IMR-90 (cell line): Measurements from ENCODE around the gene HRH1. TPM values are rescaled to one million over a fixed set of nuclear protein-coding genes. Genes with fewer than 3 reads are reported as not detected.
A peak's percentile ranks its signal among the peaks of the same experiment; 100 is the strongest.

ENCODE experiments used
- ATAC-seq: fragments of 200-7000 bp; cut with Tn5 transposase; 2 replicates; pipeline ENCODE4 v1.9.1; 2020; ENCODE audit warnings: low read depth, mild to moderate bottlenecking, moderate library complexity
- BruUV-seq: library from RNA; stranded (reverse); fragments of 400-500 nt; replicated peaks from 2 replicates; lab custom pipeline; 2021; lab: Mats Ljungman, UMichigan
- CTCF ChIA-PET: fragments of 300-600 bp; formaldehyde crosslinking; extraction: SDS; loops from one replicate; lab custom pipeline; 2021; ENCODE audit warnings: antibody characterized with exemption; lab: Yijun Ruan, JAX
- POLR2A ChIA-PET: fragments of 300-600 bp; sonication (Branson Sonifier 250); formaldehyde crosslinking; loops from one replicate; lab custom pipeline; 2022; ENCODE audit warnings: antibody characterized with exemption; ENCODE audit not compliant: unreplicated experiment; lab: Charles Lee
- DNase-seq: peaks from one replicate; pipeline ENCODE4 v3.0.0; 2013
- H2AFZ ChIP-seq: replicated peaks from 2 replicates; pipeline ENCODE3; 2013; ENCODE audit warnings: low read length, mild to moderate bottlenecking; ENCODE audit not compliant: poor library complexity
- H2AK5ac ChIP-seq: 2 replicates; pipeline ENCODE4 v1.6.1; 2013; ENCODE audit warnings: low read depth, low read length, inconsistent platforms
- H2AK9ac ChIP-seq: replicated peaks from 2 replicates; pipeline ENCODE3; 2013; ENCODE audit warnings: mild to moderate bottlenecking, low read depth, low read length, moderate library complexity; ENCODE audit not compliant: poor library complexity
- H2BK120ac ChIP-seq: 2 replicates; pipeline ENCODE4 v1.6.1; 2013; ENCODE audit warnings: low read depth, low read length, inconsistent platforms
- H2BK15ac ChIP-seq: 3 replicates; pipeline ENCODE4 v1.6.1; 2013; ENCODE audit warnings: low read depth, low read length, inconsistent platforms
- H2BK20ac ChIP-seq: 2 replicates; pipeline ENCODE4 v1.6.1; 2013; ENCODE audit warnings: low read depth, mild to moderate bottlenecking, inconsistent platforms, low read length, moderate library complexity
- H2BK5ac ChIP-seq: 2 replicates; pipeline ENCODE4 v1.6.1; 2013; ENCODE audit warnings: mild to moderate bottlenecking, low read depth, low read length, inconsistent platforms; ENCODE audit not compliant: poor library complexity, severe bottlenecking
- H3K14ac ChIP-seq: replicated peaks from 2 replicates; pipeline ENCODE4 v1.6.1; 2013; ENCODE audit warnings: low read depth, low read length, inconsistent platforms
- H3K18ac ChIP-seq: 2 replicates; pipeline ENCODE4 v1.6.1; 2013; ENCODE audit warnings: low read depth, low read length, control low read depth
- H3K23ac ChIP-seq: 2 replicates; pipeline ENCODE4 v1.6.1; 2013; ENCODE audit warnings: low read depth, low read length, inconsistent platforms
- H3K27ac ChIP-seq: 2 replicates; pipeline ENCODE4 v1.5.1; 2013; ENCODE audit warnings: mild to moderate bottlenecking, control low read depth, low read length; ENCODE audit not compliant: insufficient read depth
- H3K27me3 ChIP-seq: 2 replicates; pipeline ENCODE4 v1.6.1; 2013; ENCODE audit warnings: low read length; ENCODE audit not compliant: control insufficient read depth, insufficient read depth
- H3K36me3 ChIP-seq: 2 replicates; pipeline ENCODE4 v1.6.1; 2013; ENCODE audit warnings: low read length, mixed read lengths; ENCODE audit not compliant: control insufficient read depth, insufficient read depth
- H3K4ac ChIP-seq: 2 replicates; pipeline ENCODE4 v1.6.1; 2013; ENCODE audit warnings: low read depth, low read length, inconsistent platforms
- H3K4me1 ChIP-seq: 2 replicates; pipeline ENCODE4 v1.6.1; 2013; ENCODE audit warnings: low read length, mixed read lengths; ENCODE audit not compliant: control insufficient read depth, insufficient read depth
- H3K4me2 ChIP-seq: 2 replicates; pipeline ENCODE4 v1.6.1; 2013; ENCODE audit warnings: low read depth, mild to moderate bottlenecking, control low read depth, low read length, moderate library complexity
- H3K4me3 ChIP-seq: 2 replicates; pipeline ENCODE4 v1.5.1; 2013; ENCODE audit warnings: low read depth, mild to moderate bottlenecking, control low read depth, low read length, moderate library complexity; ENCODE audit not compliant: insufficient read depth
- H3K56ac ChIP-seq: 2 replicates; pipeline ENCODE4 v1.6.1; 2013; ENCODE audit warnings: low read length, inconsistent platforms; ENCODE audit not compliant: insufficient read depth; ENCODE audit errors: extremely low read depth
- H3K79me1 ChIP-seq, 2 experiments: 2 replicates each; pipeline ENCODE4 v1.6.1; 2013; ENCODE audit warnings: low read length in 2 of 2, inconsistent platforms in 1 of 2, low read depth in 1 of 2
- H3K9ac ChIP-seq: 2 replicates; pipeline ENCODE4 v1.6.1; 2013; ENCODE audit warnings: low read depth, low read length, control low read depth
- H3K9me1 ChIP-seq: 2 replicates; pipeline ENCODE4 v1.6.1; 2013; ENCODE audit warnings: low read length, inconsistent platforms; ENCODE audit not compliant: insufficient read depth
- H3K9me3 ChIP-seq: 2 replicates; pipeline ENCODE4 v1.6.1; 2013; ENCODE audit warnings: low read length; ENCODE audit not compliant: control insufficient read depth, insufficient read depth
- H4K20me1 ChIP-seq: 2 replicates; pipeline ENCODE4 v1.6.1; 2013; ENCODE audit warnings: low read length, inconsistent platforms; ENCODE audit not compliant: insufficient read depth
- H4K5ac ChIP-seq: 2 replicates; pipeline ENCODE4 v1.6.1; 2013; ENCODE audit warnings: mild to moderate bottlenecking, low read depth, low read length, control low read depth
- H4K8ac ChIP-seq, 2 experiments: 2 replicates each; pipeline ENCODE4 v1.6.1; 2013; ENCODE audit warnings: low read depth in 2 of 2, low read length in 2 of 2, control low read depth in 1 of 2, inconsistent platforms in 1 of 2
- H4K91ac ChIP-seq: 2 replicates; pipeline ENCODE4 v1.6.1; 2013; ENCODE audit warnings: low read depth, low read length, inconsistent platforms; ENCODE audit not compliant: insufficient read depth
- CEBPB ChIP-seq: IDR thresholded peaks from 2 replicates; pipeline ENCODE4 v1.6.1; 2012; ENCODE audit warnings: low read depth, low read length, improper control_type of control experiment
- FOS ChIP-seq: fragments of 150-350 bp; IDR thresholded peaks from 2 replicates; pipeline ENCODE4 v1.6.1; 2016; ENCODE audit warnings: low read depth, low read length
- MAFK ChIP-seq: IDR thresholded peaks from 2 replicates; pipeline ENCODE4 v1.6.1; 2012; ENCODE audit warnings: low read depth, low read length, improper control_type of control experiment
- MAZ ChIP-seq: IDR thresholded peaks from 2 replicates; pipeline ENCODE4 v1.6.1; 2012; ENCODE audit warnings: low read depth, mild to moderate bottlenecking, low read length, improper control_type of control experiment, moderate library complexity, borderline replicate concordance
- MXI1 ChIP-seq: IDR thresholded peaks from 2 replicates; pipeline ENCODE4 v1.6.1; 2012; ENCODE audit warnings: low read depth, mild to moderate bottlenecking, low read length, moderate library complexity, borderline replicate concordance
- POLR2A ChIP-seq: IDR thresholded peaks from 2 replicates; pipeline ENCODE4 v1.6.1; 2012; ENCODE audit warnings: mild to moderate bottlenecking, low read depth, low read length
- RCOR1 ChIP-seq: IDR thresholded peaks from 2 replicates; pipeline ENCODE4 v1.6.1; 2012; ENCODE audit warnings: mild to moderate bottlenecking, low read length, improper control_type of control experiment; ENCODE audit not compliant: insufficient replicate concordance
- WGBS, 2 experiments: methylation state at CpG; one replicate each; pipeline versions ENCODE4 v1.1.5 to v1.1.7; 2013; ENCODE audit warnings: missing lambda C conversion rate in 2 of 2; ENCODE audit not compliant: insufficient read length in 1 of 2; ENCODE audit errors: extremely low coverage in 2 of 2; 5-methylcytosine and 5-hydroxymethylcytosine counted together
- dilution Hi-C: fragments of 300-500 bp; cut with HindIII; formaldehyde crosslinking; loops from one replicate; pipeline ENCODE4 v1.14.3; 2018; ENCODE audit warnings: low sequenced_read_pairs; ENCODE audit not compliant: unreplicated experiment
- in situ Hi-C: fragments of 300-500 bp; cut with MboI; formaldehyde crosslinking; loops from 3 replicates; pipeline ENCODE4 v1.14.3; 2019; ENCODE audit warnings: low sequenced_read_pairs, inconsistent platforms, mixed read lengths
- intact Hi-C: fragments of 100-400 bp; cut with micrococcal nuclease; formaldehyde crosslinking; loops from 2 replicates; pipeline ENCODE4 v1.10.0; 2022
- polyA plus RNA-seq, 3 experiments: library from polyadenylated mRNA; depleted of rRNA; stranded (reverse); fragments of >200 nt; gene quantifications; 2 replicates each; pipeline ENCODE4 v1.2.3, GENCODE V29; 2012; ENCODE audit warnings: low replicate concordance in 1 of 3
- total RNA-seq: library from RNA; depleted of rRNA; stranded (reverse); fragments of >200 nt; gene quantifications from 2 replicates; pipeline ENCODE4 v1.2.3, GENCODE V29; 2012
- TF ChIP-seq, protein P1 (sequence below): conservative IDR thresholded peaks from 2 replicates; pipeline ENCODE4 v1.5.1; 2012; ENCODE audit warnings: mild to moderate bottlenecking, low read depth, low read length, improper control_type of control experiment
- TF ChIP-seq, protein P2 (sequence below): fragments of 150-350 bp; IDR thresholded peaks from 2 replicates; pipeline ENCODE4 v1.6.1; 2017; ENCODE audit warnings: mild to moderate bottlenecking, antibody characterized with exemption, low read length, low read depth

The HRH1 gene
- total and polyA plus RNA-seq, 2 of the 4 experiments (the other 2 are of a cell fraction), result 7.6 to 16.1 TPM

DNA sequence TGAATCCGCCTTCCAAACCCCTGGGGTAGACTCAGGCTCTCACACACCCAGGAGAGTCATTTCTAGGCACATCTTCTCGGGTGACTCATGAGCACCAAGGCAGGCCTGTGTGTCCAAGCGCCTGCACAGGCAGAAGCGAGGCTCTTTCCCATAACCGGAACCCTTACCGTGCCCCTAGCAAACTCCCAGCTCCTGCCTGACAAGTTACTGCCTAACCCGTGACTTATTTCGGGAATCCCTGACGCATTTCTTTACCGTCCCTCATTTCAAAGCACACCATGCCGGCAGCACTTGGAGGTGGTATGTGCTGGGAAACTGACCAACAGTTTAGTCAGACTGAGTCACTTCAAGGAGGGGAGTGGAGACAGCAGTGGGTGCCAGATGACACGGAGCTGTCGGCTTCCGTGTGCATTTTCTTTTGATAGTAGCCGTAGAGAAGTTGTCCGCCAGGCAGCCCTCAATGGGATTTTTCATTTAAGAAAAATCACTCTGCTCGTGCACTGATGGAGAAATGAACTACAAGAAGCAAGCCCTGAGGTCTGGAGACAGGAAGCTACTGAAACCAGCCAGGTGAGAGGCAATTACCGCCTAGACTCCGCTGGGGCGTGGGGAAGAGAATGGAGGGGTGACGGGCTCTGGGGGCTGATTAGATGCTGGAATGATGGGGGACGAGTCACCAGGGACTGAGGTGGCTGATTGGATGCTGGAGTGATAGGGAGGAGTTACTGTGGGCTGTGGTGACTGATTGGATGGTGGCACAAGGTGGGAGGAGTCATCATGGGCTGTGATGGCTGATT, 17.3 kb upstream of the HRH1 start (continued):
- TF ChIP-seq, protein P1, sequence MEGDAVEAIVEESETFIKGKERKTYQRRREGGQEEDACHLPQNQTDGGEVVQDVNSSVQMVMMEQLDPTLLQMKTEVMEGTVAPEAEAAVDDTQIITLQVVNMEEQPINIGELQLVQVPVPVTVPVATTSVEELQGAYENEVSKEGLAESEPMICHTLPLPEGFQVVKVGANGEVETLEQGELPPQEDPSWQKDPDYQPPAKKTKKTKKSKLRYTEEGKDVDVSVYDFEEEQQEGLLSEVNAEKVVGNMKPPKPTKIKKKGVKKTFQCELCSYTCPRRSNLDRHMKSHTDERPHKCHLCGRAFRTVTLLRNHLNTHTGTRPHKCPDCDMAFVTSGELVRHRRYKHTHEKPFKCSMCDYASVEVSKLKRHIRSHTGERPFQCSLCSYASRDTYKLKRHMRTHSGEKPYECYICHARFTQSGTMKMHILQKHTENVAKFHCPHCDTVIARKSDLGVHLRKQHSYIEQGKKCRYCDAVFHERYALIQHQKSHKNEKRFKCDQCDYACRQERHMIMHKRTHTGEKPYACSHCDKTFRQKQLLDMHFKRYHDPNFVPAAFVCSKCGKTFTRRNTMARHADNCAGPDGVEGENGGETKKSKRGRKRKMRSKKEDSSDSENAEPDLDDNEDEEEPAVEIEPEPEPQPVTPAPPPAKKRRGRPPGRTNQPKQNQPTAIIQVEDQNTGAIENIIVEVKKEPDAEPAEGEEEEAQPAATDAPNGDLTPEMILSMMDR, result no peak

DNA sequence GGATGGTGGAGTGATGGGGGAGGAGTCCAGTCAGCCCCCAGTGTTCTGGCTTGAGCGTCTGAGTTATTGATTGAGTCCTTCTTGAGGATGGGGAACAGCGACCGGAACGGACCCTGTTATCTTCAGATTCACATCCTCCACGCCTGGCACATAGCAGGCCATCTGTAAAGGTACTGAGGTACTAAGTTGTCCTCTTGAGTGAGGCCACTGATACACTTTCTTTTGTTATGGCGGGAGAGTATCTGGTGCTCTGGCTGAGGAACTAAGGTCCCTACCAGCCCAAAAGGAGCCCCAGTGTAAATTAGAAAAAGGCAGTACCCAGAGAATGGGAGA, 16.7 kb upstream of the HRH1 start:
- peak overlapping the region; percentile 96 for H2BK120ac ChIP-seq
- 0 out of 2 replicates have a peak overlapping the region, but pooled peaks have one; percentile 19 for H3K9ac ChIP-seq
- H3K27ac ChIP-seq, result peak overlapping the region; percentile 85
- peak overlapping the region; percentile 94 for H2BK5ac ChIP-seq
- peaks cover 3% of the 10 kb centered on the region; the same call in 1 of the 2 replicates for H4K20me1 ChIP-seq
- TF ChIP-seq CEBPB, result no peak
- TF ChIP-seq MXI1, result no peak
- 0 out of 2 replicates have a peak, but pooled peaks have one; percentile 57 for TF ChIP-seq MAZ
- no peak for TF ChIP-seq POLR2A
- TF ChIP-seq, protein P2, sequence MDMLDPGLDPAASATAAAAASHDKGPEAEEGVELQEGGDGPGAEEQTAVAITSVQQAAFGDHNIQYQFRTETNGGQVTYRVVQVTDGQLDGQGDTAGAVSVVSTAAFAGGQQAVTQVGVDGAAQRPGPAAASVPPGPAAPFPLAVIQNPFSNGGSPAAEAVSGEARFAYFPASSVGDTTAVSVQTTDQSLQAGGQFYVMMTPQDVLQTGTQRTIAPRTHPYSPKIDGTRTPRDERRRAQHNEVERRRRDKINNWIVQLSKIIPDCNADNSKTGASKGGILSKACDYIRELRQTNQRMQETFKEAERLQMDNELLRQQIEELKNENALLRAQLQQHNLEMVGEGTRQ, result 0 out of 2 replicates have a peak, but pooled peaks have one; percentile 10
- no peak for TF ChIP-seq MAFK
- TF ChIP-seq, protein P1, result no peak
- TF ChIP-seq FOS, result no peak
- TF ChIP-seq RCOR1, result no peak
- H4K8ac ChIP-seq, result peak overlapping the region; percentile 5 to 92
- WGBS, 2 experiments, result no CpG with 5 or more reads among the region's 6 CpGs
- peak overlapping the region; percentile 6 for H4K5ac ChIP-seq
- H2AFZ ChIP-seq, result peak overlapping the region; percentile 89
- 0 out of 2 replicates have a peak overlapping the region, but pooled peaks have one; percentile 77 for H3K23ac ChIP-seq
- peak overlapping the region; percentile 91 for H2AK5ac ChIP-seq
- ChIA-PET CTCF (no interaction called here), POLR2A (no interaction called here)
- intact Hi-C loops, result loop anchor here (2.0 to 10.0 kb wide), 2 partner anchors 41 to 193 kb away; no protein-coding TSS in a partner anchor
- ATAC-seq (no peak), DNase-seq (no peak)
- peak overlapping the region; percentile 86; the same call in 2 of the 3 replicates for H2BK15ac ChIP-seq
- BruUV-seq, result no TSS peak
- peak overlapping the region; percentile 74 for H4K91ac ChIP-seq
- H3K4ac ChIP-seq, result peak overlapping the region; percentile 94
- H3K4me3 ChIP-seq, result peak overlapping the region; percentile 31; the same call in 1 of the 2 replicates
- H3K36me3 ChIP-seq, result no peaks in the 10 kb centered on the region
- no peaks in the 10 kb centered on the region for H3K27me3 ChIP-seq
- peak overlapping the region; percentile 81 for H2AK9ac ChIP-seq
- dilution Hi-C loops, result no loop called here
- peak overlapping the region; percentile 71 for H3K4me2 ChIP-seq
- H3K14ac ChIP-seq, result 0 out of 2 replicates have a peak overlapping the region, but pooled peaks have one; percentile 35
- H3K18ac ChIP-seq, result peak overlapping the region; percentile 44
- peaks cover 10% of the 10 kb centered on the region for H3K9me1 ChIP-seq
- H2BK20ac ChIP-seq, result peak overlapping the region; percentile 66; the same call in 1 of the 2 replicates
- no peaks in the 10 kb centered on the region for H3K9me3 ChIP-seq
- 0 out of 2 replicates have a peak overlapping the region, but pooled peaks have one; percentile 22 for H3K56ac ChIP-seq
- in situ Hi-C loops, result no loop called here
- H3K79me1 ChIP-seq, result no peaks in the 10 kb centered on the region
- peaks cover 8% of the 10 kb centered on the region for H3K4me1 ChIP-seq
